HG03575 (cell line): ENCODE data around the gene CD84.
"Not testable (repeated sequence)": the region's sequence is repeated elsewhere in the genome, so short reads cannot be mapped to it uniquely, and the experiment has no call there.

Source experiments
- ATAC-seq: cut with Tn5 transposase; IDR thresholded peaks from one replicate; pipeline ENCODE4 v1.9.1; 2021; ENCODE audit not compliant: unreplicated experiment, insufficient number of reproducible peaks, low FRiP score; ENCODE audit errors: extremely low read depth

CD84 gene

GRCh38 chr1:160612613-160613218, 33.4 kb upstream of the CD84 start:
- no peak for ATAC-seq

- no peak for ATAC-seq
These were observed 31.4 kb upstream of the CD84 start for GRCh38 chr1:160610569-160611242.

GRCh38 chr1:160608941-160609340, 29.6 kb upstream of the CD84 start:
- ATAC-seq: no peak

GRCh38 chr1:160608514-160608913, 29.2 kb upstream of the CD84 start:
- ATAC-seq: no peak

GRCh38 chr1:160608057-160608456, 28.8 kb upstream of the CD84 start:
- no peak for ATAC-seq

- no peak for ATAC-seq
These were observed 28.4 kb upstream of the CD84 start for GRCh38 chr1:160607672-160608032.

GRCh38 chr1:160607011-160607671, 27.8 kb upstream of the CD84 start:
- ATAC-seq: peak; percentile 65

GRCh38 chr1:160606611-160607010, 27.3 kb upstream of the CD84 start:
- ATAC-seq: no peak

- ATAC-seq: no peak
These were observed 26.6 kb upstream of the CD84 start for GRCh38 chr1:160605792-160606479.

GRCh38 chr1:160605205-160605604, 25.9 kb upstream of the CD84 start:
- ATAC-seq: no peak

- no peak for ATAC-seq
These were observed 18.4 kb upstream of the CD84 start for GRCh38 chr1:160597705-160598104.

- no peak for ATAC-seq
These were observed 17.8 kb upstream of the CD84 start for GRCh38 chr1:160597051-160597450.

- no peak for ATAC-seq
These were observed 11.2 kb upstream of the CD84 start for GRCh38 chr1:160590488-160590887.

- no peak for ATAC-seq
These were observed 9.2 kb upstream of the CD84 start for GRCh38 chr1:160588468-160588867.

- ATAC-seq: no peak
These were observed 5.5 kb upstream of the CD84 start for GRCh38 chr1:160584784-160585183.

GRCh38 chr1:160582976-160583375, 3.7 kb upstream of the CD84 start:
- ATAC-seq: not testable (repeated sequence)

GRCh38 chr1:160581961-160582360, 2.7 kb upstream of the CD84 start:
- no peak for ATAC-seq

- ATAC-seq: no peak
These were observed 1.0 kb upstream of the CD84 start for GRCh38 chr1:160580221-160580812.

GRCh38 chr1:160578525-160579191, 638 bp downstream of the CD84 start:
- ATAC-seq: no peak
